ENCODE measurements around the gene ANKRD1.

DNA sequence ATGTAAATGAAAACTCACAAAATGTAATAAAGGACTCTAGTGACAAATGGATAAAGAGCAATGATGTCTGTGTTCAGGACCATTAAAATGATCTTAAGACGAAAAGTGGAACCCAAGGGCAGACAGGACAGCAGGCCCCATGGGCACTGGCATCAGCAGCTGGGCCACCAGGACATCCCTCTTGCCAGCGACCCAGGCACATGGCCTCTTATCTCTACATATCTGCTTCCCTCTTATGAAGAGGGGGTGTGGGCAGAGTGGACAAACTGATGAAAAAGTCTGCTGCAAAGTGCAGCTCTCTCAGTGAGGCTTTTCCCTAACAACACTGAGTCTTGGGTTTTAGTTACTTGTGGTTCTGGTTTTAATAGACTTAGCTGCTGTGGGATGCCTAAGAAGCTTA lies 44.8 kb upstream of the ANKRD1 start:
- no peak for TF ChIP-seq CTCF (IDR thresholded peaks at IDR 0.05; ENCODE audit: insufficient read depth, low read length, poor library complexity, severe bottlenecking)
- TF ChIP-seq EZH2phosphoT487 (conservative IDR thresholded peaks at IDR 0.05; ENCODE audit: low read length): no peak

Measured in SU-DHL-6 (cell line).